Osteocyte (in vitro differentiated cells): Measurements from ENCODE around the gene DMXL2. TPM values are rescaled to one million over a fixed set of nuclear protein-coding genes. Genes with fewer than 3 reads are reported as not detected.
A peak's percentile ranks its signal among the peaks of the same experiment; 100 is the strongest.

Source experiments
- DNase-seq: peaks from one replicate; pipeline ENCODE4 v3.0.0; 2021; ENCODE audit warnings: mixed read lengths; ENCODE audit not compliant: unreplicated experiment; ENCODE audit errors: extremely low spot score
- H3K27ac Mint-ChIP-seq: one replicate; pipeline ENCODE4 v1.8.0; 2021; ENCODE audit warnings: mild to moderate bottlenecking, mixed read lengths; ENCODE audit not compliant: unreplicated experiment
- H3K27me3 Mint-ChIP-seq: one replicate; pipeline ENCODE4 v1.8.0; 2021; ENCODE audit warnings: mixed read lengths; ENCODE audit not compliant: unreplicated experiment
- H3K36me3 Mint-ChIP-seq: one replicate; pipeline ENCODE4 v1.8.0; 2021; ENCODE audit warnings: mixed read lengths; ENCODE audit not compliant: unreplicated experiment
- H3K4me1 Mint-ChIP-seq: one replicate; pipeline ENCODE4 v1.8.0; 2021; ENCODE audit warnings: mixed read lengths; ENCODE audit not compliant: unreplicated experiment
- H3K4me3 Mint-ChIP-seq: one replicate; pipeline ENCODE4 v1.8.0; 2021; ENCODE audit warnings: mild to moderate bottlenecking, moderate library complexity, mixed read lengths; ENCODE audit not compliant: unreplicated experiment
- H3K9me3 Mint-ChIP-seq: one replicate; pipeline ENCODE4 v1.8.0; 2021; ENCODE audit warnings: mixed read lengths; ENCODE audit not compliant: unreplicated experiment
- total RNA-seq: library from RNA; stranded (reverse); gene quantifications from 2 replicates; pipeline ENCODE4 v1.2.1, GENCODE V29; 2021
- TF ChIP-seq, protein P1 (sequence below): fragments of 200-600 bp; sonication (generic); IDR thresholded peaks from 2 replicates; pipeline ENCODE4 v1.5.0; 2021; ENCODE audit warnings: antibody characterized with exemption, mild to moderate bottlenecking, moderate library complexity

DMXL2 gene
- total RNA-seq, 1 donor from 2014 or later = 27.4 TPM

DNA sequence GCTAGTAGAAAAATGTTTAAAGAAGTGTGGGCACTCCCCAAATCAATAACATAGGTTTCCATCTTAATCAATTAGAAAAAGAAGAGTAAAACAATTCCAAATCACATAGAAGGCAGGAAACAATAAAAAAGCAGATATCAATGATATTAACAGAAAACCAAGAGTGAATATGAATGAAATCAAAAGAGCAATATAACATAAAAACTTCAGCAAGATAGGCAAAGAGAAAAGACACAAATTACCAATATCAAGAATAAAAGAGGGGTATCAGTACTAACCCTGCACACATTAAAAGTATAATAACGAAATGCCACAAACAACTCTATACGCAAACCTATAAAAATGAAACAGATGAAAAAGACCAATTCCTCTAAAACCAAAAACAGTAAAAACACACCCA, 19.6 kb downstream of the DMXL2 start:
- Mint-ChIP-seq H3K27me3 (no peaks in the 10 kb centered on the region), H3K9me3 (peaks cover 6% of the 10 kb centered on the region), H3K4me3 (peak overlapping the region; percentile 68), H3K27ac (peak overlapping the region; percentile 91), H3K36me3 (peaks cover 6% of the 10 kb centered on the region), H3K4me1 (peaks cover 13% of the 10 kb centered on the region)
- TF ChIP-seq, protein P1, sequence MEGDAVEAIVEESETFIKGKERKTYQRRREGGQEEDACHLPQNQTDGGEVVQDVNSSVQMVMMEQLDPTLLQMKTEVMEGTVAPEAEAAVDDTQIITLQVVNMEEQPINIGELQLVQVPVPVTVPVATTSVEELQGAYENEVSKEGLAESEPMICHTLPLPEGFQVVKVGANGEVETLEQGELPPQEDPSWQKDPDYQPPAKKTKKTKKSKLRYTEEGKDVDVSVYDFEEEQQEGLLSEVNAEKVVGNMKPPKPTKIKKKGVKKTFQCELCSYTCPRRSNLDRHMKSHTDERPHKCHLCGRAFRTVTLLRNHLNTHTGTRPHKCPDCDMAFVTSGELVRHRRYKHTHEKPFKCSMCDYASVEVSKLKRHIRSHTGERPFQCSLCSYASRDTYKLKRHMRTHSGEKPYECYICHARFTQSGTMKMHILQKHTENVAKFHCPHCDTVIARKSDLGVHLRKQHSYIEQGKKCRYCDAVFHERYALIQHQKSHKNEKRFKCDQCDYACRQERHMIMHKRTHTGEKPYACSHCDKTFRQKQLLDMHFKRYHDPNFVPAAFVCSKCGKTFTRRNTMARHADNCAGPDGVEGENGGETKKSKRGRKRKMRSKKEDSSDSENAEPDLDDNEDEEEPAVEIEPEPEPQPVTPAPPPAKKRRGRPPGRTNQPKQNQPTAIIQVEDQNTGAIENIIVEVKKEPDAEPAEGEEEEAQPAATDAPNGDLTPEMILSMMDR = no peak
- no peak for DNase-seq

DNA sequence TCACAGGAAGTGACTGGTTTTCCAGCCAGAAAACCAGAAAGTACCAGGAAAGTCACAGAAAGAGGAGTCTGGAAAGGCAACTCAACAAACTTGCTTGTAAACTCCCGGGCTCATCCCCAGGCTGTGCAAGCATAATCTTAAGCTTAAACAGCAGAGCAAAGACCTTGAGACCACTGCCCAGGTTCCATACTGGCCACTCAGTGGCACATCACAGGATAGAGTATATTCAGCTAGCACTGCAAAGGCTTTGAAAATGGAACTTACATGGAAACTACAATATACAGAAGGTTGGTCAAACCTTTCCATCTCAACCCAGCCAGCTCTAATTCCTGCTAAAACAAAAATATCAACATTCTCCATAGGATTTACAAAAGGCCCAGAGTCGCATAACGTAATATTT, 20.1 kb downstream of the DMXL2 start:
- peak overlapping the region; percentile 91 for H3K27ac Mint-ChIP-seq
- no peak for DNase-seq
- peak overlapping the region; percentile 68 for H3K4me3 Mint-ChIP-seq
- peaks cover 6% of the 10 kb centered on the region for H3K36me3 Mint-ChIP-seq
- TF ChIP-seq, protein P1 = no peak
- H3K9me3 Mint-ChIP-seq = peaks cover 6% of the 10 kb centered on the region
- H3K4me1 Mint-ChIP-seq = peaks cover 13% of the 10 kb centered on the region
- H3K27me3 Mint-ChIP-seq = no peaks in the 10 kb centered on the region

DNA sequence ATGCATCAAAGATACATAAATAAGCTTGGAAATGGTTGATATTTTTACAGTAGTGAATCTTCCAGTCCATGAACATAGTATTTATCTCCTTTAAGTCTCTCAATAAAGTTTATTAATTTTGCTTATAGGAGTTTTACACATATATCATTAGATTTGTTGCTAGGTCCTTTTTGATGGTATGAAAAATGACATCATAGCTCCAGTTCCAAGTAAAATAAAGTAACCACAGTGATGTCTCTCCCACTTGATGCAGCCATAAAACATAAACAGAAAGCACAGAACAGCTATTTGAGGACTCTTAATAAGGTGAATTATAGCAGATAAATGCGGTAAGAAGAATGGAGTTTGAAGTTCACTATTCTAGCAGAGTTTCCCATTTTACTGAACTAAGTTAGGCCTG, 20.8 kb downstream of the DMXL2 start:
- H3K9me3 Mint-ChIP-seq = peaks cover 6% of the 10 kb centered on the region
- TF ChIP-seq, protein P1 = no peak
- H3K27me3 Mint-ChIP-seq = no peaks in the 10 kb centered on the region
- H3K27ac Mint-ChIP-seq = no peak overlapping the region
- H3K4me1 Mint-ChIP-seq = peaks cover 13% of the 10 kb centered on the region
- H3K4me3 Mint-ChIP-seq = peak overlapping the region; percentile 27
- peaks cover 6% of the 10 kb centered on the region for H3K36me3 Mint-ChIP-seq
- DNase-seq = no peak

DNA sequence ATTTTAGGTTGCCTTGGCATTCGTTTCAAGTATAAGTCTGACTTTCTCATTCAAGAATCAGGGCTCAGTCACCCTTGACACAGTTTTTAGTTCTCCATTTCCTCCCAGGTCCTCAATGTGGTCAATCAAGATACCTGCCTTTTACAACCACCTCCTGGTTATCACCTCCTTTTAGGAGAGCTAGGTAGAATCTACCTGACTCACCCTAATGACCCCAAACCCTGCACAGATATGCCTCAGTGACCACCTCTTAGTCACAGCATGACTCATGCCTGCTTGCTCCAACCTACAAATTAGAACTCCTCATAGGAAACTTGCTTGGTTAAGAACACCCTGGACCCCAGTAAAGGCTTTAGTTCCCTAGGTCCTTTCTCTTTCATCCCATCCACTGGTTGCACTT, 22.5 kb downstream of the DMXL2 start:
- Mint-ChIP-seq H3K27me3 (no peaks in the 10 kb centered on the region), H3K4me3 (no peak overlapping the region), H3K36me3 (peaks cover 6% of the 10 kb centered on the region), H3K9me3 (peaks cover 6% of the 10 kb centered on the region), H3K27ac (no peak overlapping the region), H3K4me1 (peaks cover 13% of the 10 kb centered on the region)
- TF ChIP-seq, protein P1 = no peak
- no peak for DNase-seq

DNA sequence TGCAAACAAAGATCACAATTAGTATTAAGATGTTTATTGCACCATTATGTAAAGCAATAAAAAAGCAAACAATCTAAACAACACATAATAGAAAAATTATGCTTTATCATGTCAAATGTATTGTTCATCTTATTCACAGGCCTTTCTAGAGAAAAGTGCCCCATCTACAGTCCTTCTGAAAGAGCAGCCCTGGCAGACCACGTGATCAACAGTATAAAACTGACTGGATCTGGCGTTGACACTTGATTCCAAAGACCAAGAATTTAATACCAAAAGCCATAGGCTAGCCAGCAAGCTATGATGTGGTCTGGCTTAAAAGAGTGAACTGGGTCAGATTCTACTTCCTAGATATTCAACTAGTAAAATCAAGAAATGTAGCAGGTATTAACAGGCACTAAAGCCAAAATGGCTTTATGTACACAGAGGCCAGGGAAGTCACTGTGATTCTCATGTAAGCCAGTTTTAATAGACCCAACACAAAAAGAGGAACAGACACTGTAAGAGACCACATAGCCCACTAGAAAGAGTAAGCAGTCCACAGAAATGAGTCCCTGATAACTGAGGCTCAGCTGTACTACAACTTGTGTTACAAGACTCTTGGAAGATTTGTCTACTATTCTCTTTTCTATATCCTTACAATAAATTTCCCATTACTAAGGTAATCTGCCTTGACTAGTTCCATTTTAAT, 32.5 kb downstream of the DMXL2 start:
- H3K36me3 Mint-ChIP-seq = peaks cover 15% of the 10 kb centered on the region
- H3K4me1 Mint-ChIP-seq = no peaks in the 10 kb centered on the region
- no peak overlapping the region for H3K4me3 Mint-ChIP-seq
- no peak for DNase-seq
- peaks cover 34% of the 10 kb centered on the region for H3K9me3 Mint-ChIP-seq
- no peak overlapping the region for H3K27ac Mint-ChIP-seq
- TF ChIP-seq, protein P1 = no peak
- H3K27me3 Mint-ChIP-seq = no peaks in the 10 kb centered on the region
